ENCODE results near the gene NEK1.

NEK1 gene

GRCh38 chr4:169604903-169605331 lies 7.5 kb downstream of the NEK1 start:
- TF ChIP-seq EZH2phosphoT487 (conservative IDR thresholded peaks at IDR 0.05; ENCODE audit: low read length) (no peak), CTCF (IDR thresholded peaks at IDR 0.05; ENCODE audit: insufficient read depth, low read length, poor library complexity, severe bottlenecking) (no peak)
- no peak overlapping the region for H3K4me2 ChIP-seq (ENCODE audit: low read depth, low read length, poor library complexity, severe bottlenecking)
- peaks cover 29% of the 10 kb centered on the region for H3K79me2 ChIP-seq (ENCODE audit: insufficient read depth, low read length)
- no peaks in the 10 kb centered on the region for H4K20me1 ChIP-seq (ENCODE audit: low read depth, low read length)
- no peaks in the 10 kb centered on the region for H3K9me2 ChIP-seq (replicated peaks; ENCODE audit: insufficient read depth, low read length)
- no peak overlapping the region for H2AFZ ChIP-seq (ENCODE audit: low read depth, low read length, severe bottlenecking)
- no peak overlapping the region for H3K9ac ChIP-seq (ENCODE audit: low read length)
- H3K4me3 ChIP-seq (ENCODE audit: insufficient read depth, low read length, poor library complexity, severe bottlenecking), result no peak overlapping the region
- H3K36me3 ChIP-seq (ENCODE audit: low read length), result peaks cover 9% of the 10 kb centered on the region; the same call in 1 of the 2 replicates
- H3K9me3 ChIP-seq (ENCODE audit: insufficient read depth, low read length), result no peaks in the 10 kb centered on the region
- H3K27me3 ChIP-seq (ENCODE audit: low read length), result no peaks in the 10 kb centered on the region
- H3K27ac ChIP-seq (ENCODE audit: low read depth, low read length), result no peak overlapping the region
- no peaks in the 10 kb centered on the region; the same call in 1 of the 2 replicates for H3F3A ChIP-seq (ENCODE audit: insufficient read depth)

- Histone ChIP-seq H3K4me2 (ENCODE audit: low read depth, low read length, poor library complexity, severe bottlenecking) (no peak overlapping the region), H3K79me2 (ENCODE audit: insufficient read depth, low read length) (peaks cover 28% of the 10 kb centered on the region), H3K27ac (ENCODE audit: low read depth, low read length) (no peak overlapping the region), H3K9me3 (ENCODE audit: insufficient read depth, low read length) (no peaks in the 10 kb centered on the region), H3F3A (ENCODE audit: insufficient read depth) (no peaks in the 10 kb centered on the region; the same call in 1 of the 2 replicates), H4K20me1 (ENCODE audit: low read depth, low read length) (no peaks in the 10 kb centered on the region), H3K36me3 (ENCODE audit: low read length) (peaks cover 9% of the 10 kb centered on the region; the same call in 1 of the 2 replicates), H3K9ac (ENCODE audit: low read length) (no peak overlapping the region), H2AFZ (ENCODE audit: low read depth, low read length, severe bottlenecking) (no peak overlapping the region), H3K27me3 (ENCODE audit: low read length) (no peaks in the 10 kb centered on the region), H3K4me3 (ENCODE audit: insufficient read depth, low read length, poor library complexity, severe bottlenecking) (no peak overlapping the region), H3K9me2 (replicated peaks; ENCODE audit: insufficient read depth, low read length) (no peaks in the 10 kb centered on the region)
- TF ChIP-seq EZH2phosphoT487 (conservative IDR thresholded peaks at IDR 0.05; ENCODE audit: low read length) (no peak), CTCF (IDR thresholded peaks at IDR 0.05; ENCODE audit: insufficient read depth, low read length, poor library complexity, severe bottlenecking) (no peak)
These were observed 8.1 kb downstream of the NEK1 start for GRCh38 chr4:169604131-169604900.

GRCh38 chr4:169603312-169603711 lies 9.1 kb downstream of the NEK1 start:
- Histone ChIP-seq H4K20me1 (ENCODE audit: low read depth, low read length) (no peaks in the 10 kb centered on the region), H3K36me3 (ENCODE audit: low read length) (peaks cover 9% of the 10 kb centered on the region; the same call in 1 of the 2 replicates), H3K9ac (ENCODE audit: low read length) (no peak overlapping the region), H3F3A (ENCODE audit: insufficient read depth) (no peaks in the 10 kb centered on the region; the same call in 1 of the 2 replicates), H3K9me3 (ENCODE audit: insufficient read depth, low read length) (no peaks in the 10 kb centered on the region), H3K27me3 (ENCODE audit: low read length) (no peaks in the 10 kb centered on the region), H3K79me2 (ENCODE audit: insufficient read depth, low read length) (peaks cover 24% of the 10 kb centered on the region), H3K9me2 (replicated peaks; ENCODE audit: insufficient read depth, low read length) (no peaks in the 10 kb centered on the region), H2AFZ (ENCODE audit: low read depth, low read length, severe bottlenecking) (no peak overlapping the region), H3K4me3 (ENCODE audit: insufficient read depth, low read length, poor library complexity, severe bottlenecking) (no peak overlapping the region), H3K4me2 (ENCODE audit: low read depth, low read length, poor library complexity, severe bottlenecking) (no peak overlapping the region), H3K27ac (ENCODE audit: low read depth, low read length) (no peak overlapping the region)
- TF ChIP-seq CTCF (IDR thresholded peaks at IDR 0.05; ENCODE audit: insufficient read depth, low read length, poor library complexity, severe bottlenecking), result no peak
- no peak for TF ChIP-seq EZH2phosphoT487 (conservative IDR thresholded peaks at IDR 0.05; ENCODE audit: low read length)
